Measurements from ENCODE around the gene CBX3. TPM values are rescaled to one million over a fixed set of nuclear protein-coding genes. Genes with fewer than 3 reads are reported as not detected.

CBX3 gene
- total and polyA plus RNA-seq, 2 experiments from 2014 or later: 236 to 249 TPM

DNA sequence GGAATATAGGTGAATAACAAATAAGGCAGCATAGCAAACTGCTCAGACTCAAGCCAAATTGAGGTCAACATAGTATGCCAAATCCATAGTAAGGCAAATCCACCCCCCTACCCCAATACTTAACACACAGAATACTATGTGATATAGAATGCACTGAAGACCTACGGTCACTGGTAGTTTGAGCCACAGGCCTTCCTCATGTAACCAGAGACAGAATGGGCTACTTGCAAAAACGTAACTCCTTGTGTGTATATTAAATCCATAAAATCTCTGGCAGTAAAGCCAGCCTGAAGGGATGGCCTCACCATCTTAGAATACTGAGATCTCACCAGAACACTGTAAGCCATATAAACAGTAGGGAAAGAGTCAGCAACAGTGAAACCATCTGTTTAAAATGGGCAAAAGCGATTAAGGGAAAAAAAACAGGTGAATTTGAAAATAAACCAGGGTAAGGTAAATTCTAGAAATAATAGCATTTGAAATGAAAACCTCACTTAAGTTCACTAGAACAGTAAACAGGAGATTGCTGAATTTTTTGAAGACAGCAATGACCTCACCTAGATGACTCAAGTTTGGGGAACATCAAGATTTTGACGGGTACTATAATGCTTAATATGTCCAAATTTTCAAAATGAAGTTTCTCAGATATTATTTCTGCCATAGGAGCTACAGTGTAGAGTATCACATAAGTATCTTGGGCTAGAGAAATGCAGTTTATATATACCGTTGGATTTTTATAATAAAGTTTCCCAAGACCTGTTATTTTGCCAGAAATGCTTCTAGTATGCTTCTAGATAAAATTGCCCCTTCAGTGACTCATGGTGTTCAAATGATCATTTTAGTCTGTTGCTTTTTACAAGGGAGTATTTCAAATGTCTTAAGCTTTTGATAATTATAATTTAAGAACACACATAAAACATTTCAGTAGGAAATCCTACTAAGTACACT is 14.9 kb upstream of the CBX3 start:
- H3K36me3 Mint-ChIP-seq (ENCODE audit: low read depth): peaks cover 84% of the 10 kb centered on the region
- ATAC-seq (peak; percentile 4), DNase-seq (ENCODE audit: low spot score) (no peak)
- Histone ChIP-seq H3K36me3 (ENCODE audit: insufficient read depth) (peaks cover 26% of the 10 kb centered on the region), H3F3A (replicated peaks; ENCODE audit: low read depth) (peaks cover 77% of the 10 kb centered on the region), H3K9me2 (ENCODE audit: insufficient read depth) (no peaks in the 10 kb centered on the region), H3K27ac (ENCODE audit: low read depth) (peak overlapping the region; percentile 89), H3K79me2 (replicated peaks; ENCODE audit: insufficient read depth) (peaks cover 4% of the 10 kb centered on the region; the same call in 1 of the 2 replicates), H3K4me2 (no peak overlapping the region), H3K4me3 (no peak overlapping the region), H4K20me1 (replicated peaks; ENCODE audit: insufficient read depth) (peaks cover 14% of the 10 kb centered on the region), H3K27me3 (ENCODE audit: insufficient read depth) (no peaks in the 10 kb centered on the region), H3K4me1 (ENCODE audit: insufficient read depth) (no peaks in the 10 kb centered on the region; the same call in 1 of the 2 replicates), H2AFZ (no peak overlapping the region)
- peaks cover 3% of the 10 kb centered on the region; the same call in 2 of the 3 replicates for H3K9me3 Mint-ChIP-seq
- peaks cover 55% of the 10 kb centered on the region for H3K4me1 Mint-ChIP-seq
- H3K4me3 Mint-ChIP-seq: no peak overlapping the region
- H3K27me3 Mint-ChIP-seq (ENCODE audit: insufficient read depth, low read depth, poor library complexity): peaks cover 56% of the 10 kb centered on the region
- H3K27ac Mint-ChIP-seq: peak overlapping the region; percentile 85
- TF ChIP-seq, protein P1, sequence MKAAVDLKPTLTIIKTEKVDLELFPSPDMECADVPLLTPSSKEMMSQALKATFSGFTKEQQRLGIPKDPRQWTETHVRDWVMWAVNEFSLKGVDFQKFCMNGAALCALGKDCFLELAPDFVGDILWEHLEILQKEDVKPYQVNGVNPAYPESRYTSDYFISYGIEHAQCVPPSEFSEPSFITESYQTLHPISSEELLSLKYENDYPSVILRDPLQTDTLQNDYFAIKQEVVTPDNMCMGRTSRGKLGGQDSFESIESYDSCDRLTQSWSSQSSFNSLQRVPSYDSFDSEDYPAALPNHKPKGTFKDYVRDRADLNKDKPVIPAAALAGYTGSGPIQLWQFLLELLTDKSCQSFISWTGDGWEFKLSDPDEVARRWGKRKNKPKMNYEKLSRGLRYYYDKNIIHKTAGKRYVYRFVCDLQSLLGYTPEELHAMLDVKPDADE (IDR thresholded peaks at IDR 0.05): no peak
- no peak for TF ChIP-seq JUNB (IDR thresholded peaks at IDR 0.05; ENCODE audit: unreplicated experiment)
- peak; percentile 56; the same call in 1 of the 2 replicates for TF ChIP-seq POLR2AphosphoS5 (IDR thresholded peaks at IDR 0.05; ENCODE audit: low read depth)

GRCh38 chr7:26187380-26188205 is 14.0 kb upstream of the CBX3 start:
- ATAC-seq: peak; percentile 17
- TF ChIP-seq EZH2 (IDR thresholded peaks at IDR 0.05; ENCODE audit: low read depth, unreplicated experiment) (no peak), ZNF331 (CRISPR knock-in tag; IDR thresholded peaks at IDR 0.05; ENCODE audit: low read depth) (0 out of 2 replicates have a peak, but pooled peaks have one; percentile 1), POLR2AphosphoS5 (IDR thresholded peaks at IDR 0.05; ENCODE audit: low read depth) (peak; percentile 68), CREB1 (CRISPR knock-in tag; IDR thresholded peaks at IDR 0.05; ENCODE audit: low read depth) (0 out of 2 replicates have a peak, but pooled peaks have one; percentile 20), JUNB (IDR thresholded peaks at IDR 0.05; ENCODE audit: unreplicated experiment) (no peak)
- TF ChIP-seq, protein P2, sequence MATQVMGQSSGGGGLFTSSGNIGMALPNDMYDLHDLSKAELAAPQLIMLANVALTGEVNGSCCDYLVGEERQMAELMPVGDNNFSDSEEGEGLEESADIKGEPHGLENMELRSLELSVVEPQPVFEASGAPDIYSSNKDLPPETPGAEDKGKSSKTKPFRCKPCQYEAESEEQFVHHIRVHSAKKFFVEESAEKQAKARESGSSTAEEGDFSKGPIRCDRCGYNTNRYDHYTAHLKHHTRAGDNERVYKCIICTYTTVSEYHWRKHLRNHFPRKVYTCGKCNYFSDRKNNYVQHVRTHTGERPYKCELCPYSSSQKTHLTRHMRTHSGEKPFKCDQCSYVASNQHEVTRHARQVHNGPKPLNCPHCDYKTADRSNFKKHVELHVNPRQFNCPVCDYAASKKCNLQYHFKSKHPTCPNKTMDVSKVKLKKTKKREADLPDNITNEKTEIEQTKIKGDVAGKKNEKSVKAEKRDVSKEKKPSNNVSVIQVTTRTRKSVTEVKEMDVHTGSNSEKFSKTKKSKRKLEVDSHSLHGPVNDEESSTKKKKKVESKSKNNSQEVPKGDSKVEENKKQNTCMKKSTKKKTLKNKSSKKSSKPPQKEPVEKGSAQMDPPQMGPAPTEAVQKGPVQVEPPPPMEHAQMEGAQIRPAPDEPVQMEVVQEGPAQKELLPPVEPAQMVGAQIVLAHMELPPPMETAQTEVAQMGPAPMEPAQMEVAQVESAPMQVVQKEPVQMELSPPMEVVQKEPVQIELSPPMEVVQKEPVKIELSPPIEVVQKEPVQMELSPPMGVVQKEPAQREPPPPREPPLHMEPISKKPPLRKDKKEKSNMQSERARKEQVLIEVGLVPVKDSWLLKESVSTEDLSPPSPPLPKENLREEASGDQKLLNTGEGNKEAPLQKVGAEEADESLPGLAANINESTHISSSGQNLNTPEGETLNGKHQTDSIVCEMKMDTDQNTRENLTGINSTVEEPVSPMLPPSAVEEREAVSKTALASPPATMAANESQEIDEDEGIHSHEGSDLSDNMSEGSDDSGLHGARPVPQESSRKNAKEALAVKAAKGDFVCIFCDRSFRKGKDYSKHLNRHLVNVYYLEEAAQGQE (IDR thresholded peaks at IDR 0.05; ENCODE audit: unreplicated experiment): no peak
- Histone ChIP-seq H3K4me3 (no peak overlapping the region), H3K27ac (ENCODE audit: low read depth) (peak overlapping the region; percentile 89), H3F3A (replicated peaks; ENCODE audit: low read depth) (peaks cover 81% of the 10 kb centered on the region), H4K20me1 (replicated peaks; ENCODE audit: insufficient read depth) (peaks cover 17% of the 10 kb centered on the region), H3K9me2 (ENCODE audit: insufficient read depth) (no peaks in the 10 kb centered on the region), H3K79me2 (replicated peaks; ENCODE audit: insufficient read depth) (peaks cover 13% of the 10 kb centered on the region), H3K4me2 (no peak overlapping the region), H3K4me1 (ENCODE audit: insufficient read depth) (no peaks in the 10 kb centered on the region; the same call in 1 of the 2 replicates), H2AFZ (no peak overlapping the region), H3K36me3 (ENCODE audit: insufficient read depth) (peaks cover 36% of the 10 kb centered on the region), H3K27me3 (ENCODE audit: insufficient read depth) (no peaks in the 10 kb centered on the region)
- H3K9me3 Mint-ChIP-seq: peaks cover 3% of the 10 kb centered on the region; the same call in 2 of the 3 replicates
- DNase-seq (ENCODE audit: low spot score): peak; percentile 66
- peak overlapping the region; percentile 85 for H3K27ac Mint-ChIP-seq
- H3K4me3 Mint-ChIP-seq: peak overlapping the region; percentile 38; the same call in 1 of the 3 replicates
- peaks cover 61% of the 10 kb centered on the region for H3K27me3 Mint-ChIP-seq (ENCODE audit: insufficient read depth, low read depth, poor library complexity)
- peaks cover 84% of the 10 kb centered on the region for H3K36me3 Mint-ChIP-seq (ENCODE audit: low read depth)
- peaks cover 62% of the 10 kb centered on the region for H3K4me1 Mint-ChIP-seq

Data from GM23338 (cell line).